ENCODE results near the gene PTRHD1.

The PTRHD1 gene

DNA sequence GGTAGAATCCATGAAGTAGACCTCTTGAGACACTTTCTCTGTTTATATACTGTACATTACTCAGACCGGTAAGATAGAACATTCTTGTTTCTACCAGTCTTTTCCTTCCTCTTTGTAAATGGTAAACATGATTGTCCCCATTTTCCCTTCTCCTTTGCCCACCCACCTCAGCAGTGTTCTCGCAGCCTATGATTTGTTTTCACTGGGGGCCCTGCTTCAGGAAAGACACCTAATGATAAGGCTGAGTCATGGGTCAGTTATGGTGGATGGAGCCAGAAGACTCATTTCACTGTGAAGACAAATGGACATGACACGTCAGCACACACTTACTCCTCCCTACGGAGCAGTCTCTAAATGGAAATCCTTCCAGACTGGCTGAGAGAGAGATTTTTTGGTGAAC lies 23.7 kb upstream of the PTRHD1 start:
- TF ChIP-seq, protein P1, sequence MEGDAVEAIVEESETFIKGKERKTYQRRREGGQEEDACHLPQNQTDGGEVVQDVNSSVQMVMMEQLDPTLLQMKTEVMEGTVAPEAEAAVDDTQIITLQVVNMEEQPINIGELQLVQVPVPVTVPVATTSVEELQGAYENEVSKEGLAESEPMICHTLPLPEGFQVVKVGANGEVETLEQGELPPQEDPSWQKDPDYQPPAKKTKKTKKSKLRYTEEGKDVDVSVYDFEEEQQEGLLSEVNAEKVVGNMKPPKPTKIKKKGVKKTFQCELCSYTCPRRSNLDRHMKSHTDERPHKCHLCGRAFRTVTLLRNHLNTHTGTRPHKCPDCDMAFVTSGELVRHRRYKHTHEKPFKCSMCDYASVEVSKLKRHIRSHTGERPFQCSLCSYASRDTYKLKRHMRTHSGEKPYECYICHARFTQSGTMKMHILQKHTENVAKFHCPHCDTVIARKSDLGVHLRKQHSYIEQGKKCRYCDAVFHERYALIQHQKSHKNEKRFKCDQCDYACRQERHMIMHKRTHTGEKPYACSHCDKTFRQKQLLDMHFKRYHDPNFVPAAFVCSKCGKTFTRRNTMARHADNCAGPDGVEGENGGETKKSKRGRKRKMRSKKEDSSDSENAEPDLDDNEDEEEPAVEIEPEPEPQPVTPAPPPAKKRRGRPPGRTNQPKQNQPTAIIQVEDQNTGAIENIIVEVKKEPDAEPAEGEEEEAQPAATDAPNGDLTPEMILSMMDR (IDR thresholded peaks at IDR 0.05; ENCODE audit: low read depth, low read length), result no peak
- no peak for TF ChIP-seq EZH2phosphoT487 (IDR thresholded peaks at IDR 0.05; ENCODE audit: low read depth)
- H3K4me3 ChIP-seq (ENCODE audit: low read length), result no peak overlapping the region
- no peak overlapping the region for H2AFZ ChIP-seq (ENCODE audit: low read depth, low read length)
- no peak overlapping the region for H3K4me2 ChIP-seq (ENCODE audit: low read length)
- H3K36me3 ChIP-seq (replicated peaks; ENCODE audit: low read depth, low read length), result peaks cover 79% of the 10 kb centered on the region
- no peaks in the 10 kb centered on the region; the same call in 1 of the 2 replicates for H4K20me1 ChIP-seq (ENCODE audit: insufficient read depth, low read length)
- no peaks in the 10 kb centered on the region for H3K9me3 ChIP-seq (ENCODE audit: insufficient read depth, low read length)
- H3K27ac ChIP-seq (ENCODE audit: low read length), result no peak overlapping the region
- H3K9ac ChIP-seq (ENCODE audit: low read length), result no peak overlapping the region
- peaks cover 38% of the 10 kb centered on the region for H3K79me2 ChIP-seq (ENCODE audit: low read length)
- H3K27me3 ChIP-seq (ENCODE audit: low read depth, low read length), result no peaks in the 10 kb centered on the region
- H3K4me1 ChIP-seq (ENCODE audit: low read length), result no peaks in the 10 kb centered on the region

DNA sequence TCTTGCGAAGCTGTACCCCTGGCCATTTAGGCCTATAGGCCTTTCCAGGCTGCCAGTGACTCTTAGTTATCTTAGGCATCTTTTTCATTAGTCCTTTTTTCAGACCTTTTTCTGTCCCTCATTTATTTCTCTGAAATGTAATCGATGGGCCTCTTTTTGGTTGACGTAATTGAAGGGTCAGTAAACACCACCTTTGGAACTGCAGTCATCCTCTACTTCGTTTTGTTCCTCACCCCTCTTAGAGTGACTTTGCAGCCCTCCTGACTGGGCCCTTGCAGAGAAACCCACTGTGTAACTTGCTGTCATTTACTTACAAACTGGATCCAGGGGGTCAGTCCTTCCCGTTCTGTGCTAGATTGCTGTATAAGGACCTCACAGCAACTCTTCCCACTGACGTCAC lies 23.2 kb upstream of the PTRHD1 start:
- Histone ChIP-seq H3K4me1 (ENCODE audit: low read length) (no peaks in the 10 kb centered on the region), H2AFZ (ENCODE audit: low read depth, low read length) (no peak overlapping the region), H3K27me3 (ENCODE audit: low read depth, low read length) (no peaks in the 10 kb centered on the region), H3K9me3 (ENCODE audit: insufficient read depth, low read length) (no peaks in the 10 kb centered on the region), H3K79me2 (ENCODE audit: low read length) (peaks cover 41% of the 10 kb centered on the region), H3K9ac (ENCODE audit: low read length) (no peak overlapping the region), H3K4me2 (ENCODE audit: low read length) (no peak overlapping the region), H4K20me1 (ENCODE audit: insufficient read depth, low read length) (no peaks in the 10 kb centered on the region; the same call in 1 of the 2 replicates), H3K27ac (ENCODE audit: low read length) (no peak overlapping the region), H3K36me3 (replicated peaks; ENCODE audit: low read depth, low read length) (peaks cover 77% of the 10 kb centered on the region), H3K4me3 (ENCODE audit: low read length) (no peak overlapping the region)
- TF ChIP-seq, protein P1 (IDR thresholded peaks at IDR 0.05; ENCODE audit: low read depth, low read length), result no peak
- TF ChIP-seq EZH2phosphoT487 (IDR thresholded peaks at IDR 0.05; ENCODE audit: low read depth), result no peak

DNA sequence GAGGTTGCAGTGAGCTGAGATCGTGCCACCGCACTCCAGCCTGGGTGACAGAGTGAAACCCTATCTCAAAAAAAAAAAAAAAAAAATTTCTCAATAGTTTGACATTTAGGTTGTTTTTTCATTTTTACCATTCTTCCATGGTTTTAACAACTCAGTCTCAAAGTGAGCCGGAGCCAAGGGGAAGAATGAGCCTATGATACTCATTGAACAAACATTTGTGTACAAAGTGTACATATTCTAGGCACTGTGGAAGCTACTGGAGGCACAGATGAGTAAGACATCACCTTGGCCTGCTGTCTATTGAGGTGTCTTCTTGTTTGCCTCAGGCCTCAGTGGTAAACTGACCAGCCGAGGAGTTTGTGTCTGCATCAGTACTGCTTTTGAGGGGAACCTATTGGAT lies 22.0 kb upstream of the PTRHD1 start:
- no peak overlapping the region for H3K4me3 ChIP-seq (ENCODE audit: low read length)
- H3K4me1 ChIP-seq (ENCODE audit: low read length), result no peaks in the 10 kb centered on the region
- no peaks in the 10 kb centered on the region for H3K27me3 ChIP-seq (ENCODE audit: low read depth, low read length)
- peaks cover 52% of the 10 kb centered on the region for H3K79me2 ChIP-seq (ENCODE audit: low read length)
- no peaks in the 10 kb centered on the region; the same call in 1 of the 2 replicates for H4K20me1 ChIP-seq (ENCODE audit: insufficient read depth, low read length)
- TF ChIP-seq, protein P1 (IDR thresholded peaks at IDR 0.05; ENCODE audit: low read depth, low read length), result no peak
- no peak for TF ChIP-seq EZH2phosphoT487 (IDR thresholded peaks at IDR 0.05; ENCODE audit: low read depth)
- no peak overlapping the region for H3K4me2 ChIP-seq (ENCODE audit: low read length)
- H3K36me3 ChIP-seq (replicated peaks; ENCODE audit: low read depth, low read length), result peaks cover 64% of the 10 kb centered on the region
- no peaks in the 10 kb centered on the region for H3K9me3 ChIP-seq (ENCODE audit: insufficient read depth, low read length)
- no peak overlapping the region for H3K27ac ChIP-seq (ENCODE audit: low read length)
- H2AFZ ChIP-seq (ENCODE audit: low read depth, low read length), result no peak overlapping the region
- H3K9ac ChIP-seq (ENCODE audit: low read length), result no peak overlapping the region

DNA sequence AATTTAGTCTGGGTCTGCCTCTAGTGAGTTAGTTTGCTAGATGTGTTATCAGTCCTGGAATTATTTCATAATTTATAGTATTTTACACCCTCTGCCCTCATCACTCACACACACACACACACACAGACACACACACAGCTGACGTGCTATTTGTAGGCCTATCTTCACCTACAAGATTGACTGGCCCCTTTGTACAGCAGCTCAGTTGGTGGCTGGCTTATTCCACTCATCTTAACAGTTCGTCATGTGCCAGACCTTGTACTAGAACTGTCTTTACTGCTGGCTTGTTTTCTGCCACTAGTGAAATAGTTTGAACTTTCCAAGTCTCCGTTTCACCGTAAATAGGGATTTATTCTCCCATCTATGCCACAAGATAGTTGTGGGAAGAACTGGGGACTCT lies 21.3 kb upstream of the PTRHD1 start:
- Histone ChIP-seq H2AFZ (ENCODE audit: low read depth, low read length) (no peak overlapping the region), H3K4me3 (ENCODE audit: low read length) (no peak overlapping the region), H3K27me3 (ENCODE audit: low read depth, low read length) (no peaks in the 10 kb centered on the region), H3K27ac (ENCODE audit: low read length) (no peak overlapping the region), H3K36me3 (replicated peaks; ENCODE audit: low read depth, low read length) (peaks cover 63% of the 10 kb centered on the region), H3K4me2 (ENCODE audit: low read length) (no peak overlapping the region), H3K79me2 (ENCODE audit: low read length) (peaks cover 58% of the 10 kb centered on the region), H3K9me3 (ENCODE audit: insufficient read depth, low read length) (no peaks in the 10 kb centered on the region), H4K20me1 (ENCODE audit: insufficient read depth, low read length) (no peaks in the 10 kb centered on the region; the same call in 1 of the 2 replicates), H3K4me1 (ENCODE audit: low read length) (no peaks in the 10 kb centered on the region), H3K9ac (ENCODE audit: low read length) (no peak overlapping the region)
- no peak for TF ChIP-seq EZH2phosphoT487 (IDR thresholded peaks at IDR 0.05; ENCODE audit: low read depth)
- TF ChIP-seq, protein P1 (IDR thresholded peaks at IDR 0.05; ENCODE audit: low read depth, low read length), result no peak

Data from OCI-LY3 (cell line).